Measurements from ENCODE around the gene HTR7. TPM values are rescaled to one million over a fixed set of nuclear protein-coding genes. Genes with fewer than 3 reads are reported as not detected.

The HTR7 gene
- total and polyA plus RNA-seq, 8 donors, result 0.12 to 0.65 (median 0.24) TPM

- no peak for ATAC-seq
- H3K27me3 ChIP-seq, result no peaks in the 10 kb centered on the region
- no peaks in the 10 kb centered on the region for H3K36me3 ChIP-seq
- no peak overlapping the region for H3K4me3 ChIP-seq
- DNase-seq, result peak in 2 of 4 donors; percentile 14 to 19
- no peaks in the 10 kb centered on the region for H3K4me1 ChIP-seq
- intact Hi-C loops (cut with DNase I), result no loop called here
- H3K9me3 ChIP-seq, result no peaks in the 10 kb centered on the region
- TF ChIP-seq CTCF (IDR thresholded peaks at IDR 0.05), result no peak
- no peak overlapping the region for H3K27ac ChIP-seq
These were observed 119.0 kb downstream of the HTR7 start for GRCh38 chr10:90738885-90739284.

- DNase-seq (no peak), ATAC-seq (no peak)
- Histone ChIP-seq H3K4me1 (no peaks in the 10 kb centered on the region), H3K9me3 (no peaks in the 10 kb centered on the region), H3K27ac (no peak overlapping the region), H3K36me3 (no peaks in the 10 kb centered on the region), H3K27me3 (no peaks in the 10 kb centered on the region), H3K4me3 (no peak overlapping the region)
- no peak for TF ChIP-seq CTCF (IDR thresholded peaks at IDR 0.05)
- intact Hi-C loops (cut with DNase I), result no loop called here
These were observed 123.4 kb downstream of the HTR7 start for GRCh38 chr10:90734415-90734814.

- DNase-seq (no peak), ATAC-seq (no peak)
- Histone ChIP-seq H3K4me3 (no peak overlapping the region), H3K36me3 (no peaks in the 10 kb centered on the region), H3K27ac (no peak overlapping the region), H3K9me3 (no peaks in the 10 kb centered on the region), H3K4me1 (no peaks in the 10 kb centered on the region), H3K27me3 (no peaks in the 10 kb centered on the region)
- intact Hi-C loops (cut with DNase I), result no loop called here
- TF ChIP-seq CTCF (IDR thresholded peaks at IDR 0.05), result no peak
These were observed 125.3 kb downstream of the HTR7 start for GRCh38 chr10:90732581-90732980.

GRCh38 chr10:90723416-90724068 lies 134.3 kb downstream of the HTR7 start:
- intact Hi-C loops (cut with DNase I), result no loop called here

GRCh38 chr10:90722832-90723231 lies 135.0 kb downstream of the HTR7 start:
- no peak for ATAC-seq
- no peak for DNase-seq
- Histone ChIP-seq H3K36me3 (no peaks in the 10 kb centered on the region), H3K4me1 (no peaks in the 10 kb centered on the region), H3K9me3 (no peaks in the 10 kb centered on the region), H3K27me3 (no peaks in the 10 kb centered on the region), H3K27ac (no peak overlapping the region), H3K4me3 (no peak overlapping the region)
- no peak for TF ChIP-seq CTCF (IDR thresholded peaks at IDR 0.05)
- intact Hi-C loops (cut with DNase I), result no loop called here

More at GRCh38 chr10:90723416-90724068, 134.3 kb downstream of the HTR7 start:
- TF ChIP-seq CTCF (IDR thresholded peaks at IDR 0.05), result no peak
- no peak overlapping the region for H3K27ac ChIP-seq
- no peak overlapping the region for H3K4me3 ChIP-seq
- ATAC-seq (no peak), DNase-seq (no peak)
- H3K4me1 ChIP-seq, result no peaks in the 10 kb centered on the region
- H3K36me3 ChIP-seq, result no peaks in the 10 kb centered on the region
- no peaks in the 10 kb centered on the region for H3K9me3 ChIP-seq
- no peaks in the 10 kb centered on the region for H3K27me3 ChIP-seq

Data from left lung (tissue), 10 donors.